ENCODE measurements around the gene NAGPA.

Gene NAGPA

DNA sequence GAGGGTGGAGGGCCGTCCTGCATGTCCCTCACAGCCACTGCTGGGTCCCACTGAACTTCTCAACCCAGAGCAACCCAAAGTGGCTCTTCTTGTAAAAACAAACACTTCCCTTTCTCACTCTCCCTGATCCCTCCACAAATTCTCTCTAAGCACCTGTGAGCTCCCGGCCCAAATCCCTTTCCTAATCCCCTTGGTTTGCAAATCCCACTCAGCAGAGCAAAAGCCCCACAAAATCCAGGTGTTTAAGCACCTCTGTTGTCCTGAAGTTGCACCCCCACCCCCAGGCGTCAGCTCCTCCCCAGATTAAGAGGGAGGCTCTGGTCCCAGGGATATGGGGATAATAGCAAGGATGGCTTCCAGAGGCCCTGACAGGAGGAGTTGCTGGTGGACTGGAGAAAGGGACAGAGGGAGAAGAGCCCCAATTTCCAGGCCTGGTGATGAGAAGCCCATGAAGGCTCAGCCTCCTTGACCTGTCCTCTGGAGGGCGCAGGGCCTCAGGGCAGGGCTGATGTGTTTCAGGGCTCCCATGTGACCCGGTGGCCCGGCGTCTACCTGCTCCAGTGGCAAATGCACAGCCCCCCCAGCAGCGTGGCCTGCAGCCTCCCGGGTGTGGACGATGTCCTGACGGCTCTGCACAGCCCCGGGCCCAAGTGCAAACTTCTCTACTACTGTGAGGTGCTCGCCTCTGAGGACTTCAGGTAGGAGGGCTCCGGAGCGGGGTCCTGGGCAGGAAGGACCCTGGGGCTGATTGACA is 23.0 kb downstream of the NAGPA start:
- no peak overlapping the region for H3K4me3 ChIP-seq (ENCODE audit: low read length)
- no peak for DNase-seq (ENCODE audit: low read depth)
- no peak for TF ChIP-seq CTCF (conservative IDR thresholded peaks at IDR 0.05; ENCODE audit: low read length)

GRCh38 chr16:5008311-5008731 is 25.4 kb downstream of the NAGPA start:
- no peak for DNase-seq (ENCODE audit: low read depth)
- TF ChIP-seq CTCF (conservative IDR thresholded peaks at IDR 0.05; ENCODE audit: low read length): no peak
- H3K4me3 ChIP-seq (ENCODE audit: low read length): no peak overlapping the region

DNA sequence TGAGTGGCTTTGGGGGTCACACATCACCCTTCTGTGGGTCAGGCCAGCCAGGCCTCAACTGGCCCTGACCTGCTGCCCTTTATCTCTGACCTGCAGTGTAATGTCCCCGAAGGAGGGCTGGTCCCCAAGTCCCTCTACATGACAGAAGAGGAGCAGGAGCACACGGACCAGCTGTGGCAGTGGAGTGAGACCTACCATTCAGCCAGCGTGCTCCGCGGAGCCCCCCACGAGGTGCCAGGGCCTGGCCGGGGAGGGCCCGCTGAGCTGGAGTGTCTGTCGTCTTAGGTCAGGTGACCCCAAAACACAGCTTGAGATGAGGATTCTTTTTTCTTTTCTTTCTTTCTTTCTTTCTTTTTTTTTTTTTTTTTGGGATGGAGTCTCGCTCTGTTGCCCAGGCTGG is 26.5 kb downstream of the NAGPA start:
- DNase-seq (ENCODE audit: low read depth): no peak
- TF ChIP-seq CTCF (conservative IDR thresholded peaks at IDR 0.05; ENCODE audit: low read length): no peak
- H3K4me3 ChIP-seq (ENCODE audit: low read length): no peak overlapping the region

DNA sequence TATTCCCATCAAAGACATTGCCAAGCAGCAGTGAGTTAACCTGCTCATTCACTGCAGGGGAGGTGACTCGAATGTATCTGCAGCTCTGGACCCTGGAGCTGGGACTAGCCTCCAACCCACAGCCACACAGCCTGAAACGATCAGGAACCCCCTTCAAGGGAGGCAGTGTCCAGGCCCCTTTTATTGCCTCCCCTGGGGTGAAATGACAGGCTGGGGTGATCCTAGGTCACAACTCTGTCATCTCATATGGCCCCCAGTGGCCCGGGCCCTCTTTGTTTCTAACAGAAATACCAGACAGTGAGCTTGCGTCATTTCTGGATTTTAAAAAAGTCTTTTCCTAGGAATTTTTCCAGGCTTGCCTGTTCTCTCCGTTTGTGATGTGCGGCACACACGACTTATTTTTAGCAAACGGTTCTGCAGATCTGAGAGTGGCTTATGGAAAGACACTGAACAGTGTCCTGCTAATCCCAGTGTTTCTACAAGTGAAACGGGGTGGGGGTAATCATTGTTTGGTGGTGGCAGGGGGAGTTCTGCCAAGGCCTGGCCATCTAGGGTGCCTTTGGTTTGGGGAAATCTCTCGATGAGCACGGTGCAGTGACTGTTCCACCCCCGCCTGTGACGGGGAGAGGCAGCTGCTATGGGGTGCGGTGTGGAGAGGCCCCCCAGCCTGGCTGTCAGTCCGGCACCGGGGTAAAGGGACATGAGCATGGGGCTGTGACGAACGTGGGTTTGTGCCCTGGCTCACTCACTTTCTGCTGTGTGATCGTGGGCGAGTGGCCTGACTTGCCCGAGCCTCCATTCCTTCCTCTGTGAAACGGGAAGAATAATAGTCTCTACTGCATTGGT is 27.2 kb downstream of the NAGPA start:
- TF ChIP-seq CTCF (conservative IDR thresholded peaks at IDR 0.05; ENCODE audit: low read length): no peak
- no peak for DNase-seq (ENCODE audit: low read depth)
- no peak overlapping the region for H3K4me3 ChIP-seq (ENCODE audit: low read length)

GRCh38 chr16:5005916-5006315 is 27.8 kb downstream of the NAGPA start:
- DNase-seq (ENCODE audit: low read depth): no peak
- H3K4me3 ChIP-seq (ENCODE audit: low read length): no peak overlapping the region
- TF ChIP-seq CTCF (conservative IDR thresholded peaks at IDR 0.05; ENCODE audit: low read length): no peak

GRCh38 chr16:5004311-5004710 is 29.4 kb downstream of the NAGPA start:
- no peak for TF ChIP-seq CTCF (conservative IDR thresholded peaks at IDR 0.05; ENCODE audit: low read length)
- no peak overlapping the region for H3K4me3 ChIP-seq (ENCODE audit: low read length)
- DNase-seq (ENCODE audit: low read depth): no peak

GRCh38 chr16:5003828-5004227 is 29.9 kb downstream of the NAGPA start:
- DNase-seq (ENCODE audit: low read depth): no peak
- H3K4me3 ChIP-seq (ENCODE audit: low read length): no peak overlapping the region
- TF ChIP-seq CTCF (conservative IDR thresholded peaks at IDR 0.05; ENCODE audit: low read length): no peak

All from AG10803 (cell line).